Suprapubic skin (tissue), 4 donors: ENCODE data around the gene LHX6.

ENCODE experiments used
- CTCF ChIP-seq, 2 donors: fragments of 200-600 bp in 1 of 2; fragments of 450-650 bp in 1 of 2; sonication (generic) in 1 of 2; IDR thresholded peaks; one replicate each; pipeline ENCODE4 v1.5.1; 2016 to 2019; ENCODE audit warnings: antibody characterized with exemption in 2 of 2, mild to moderate bottlenecking in 1 of 2, moderate library complexity in 1 of 2
- EP300 ChIP-seq: sonication (generic); formaldehyde crosslinking; IDR thresholded peaks from one replicate; pipeline ENCODE4 v1.6.1; 2017; ENCODE audit warnings: antibody characterized with exemption
- POLR2AphosphoS5 ChIP-seq, 3 donors: sonication (generic); formaldehyde crosslinking; IDR thresholded peaks; one replicate each; pipeline ENCODE4 v1.6.1; 2017; ENCODE audit warnings: antibody characterized with exemption in 3 of 3

DNA sequence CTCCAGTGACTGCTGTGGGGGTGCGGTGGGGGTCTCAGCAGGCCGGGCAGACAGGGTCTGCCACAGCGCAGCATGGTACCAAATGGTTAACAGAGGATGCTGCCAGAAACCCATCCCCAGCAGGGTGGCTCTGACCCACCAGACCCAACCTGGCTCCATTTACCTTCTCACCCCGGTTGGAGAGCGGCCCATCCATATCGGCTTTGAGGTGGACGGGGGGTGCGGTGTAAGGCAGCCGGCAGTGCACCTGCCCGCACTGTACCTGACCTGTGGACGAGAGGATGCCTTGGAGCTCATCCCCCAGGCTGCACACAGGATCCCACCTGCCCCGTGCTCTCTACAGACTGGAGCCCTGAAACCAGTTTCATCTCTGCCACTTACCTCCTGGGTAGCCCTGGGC is 19.3 kb downstream of the LHX6 start:
- TF ChIP-seq CTCF (IDR thresholded peaks at IDR 0.05) (no peak), POLR2AphosphoS5 (IDR thresholded peaks at IDR 0.05) (no peak), EP300 (no peak)
